HepG2 (cell line): ENCODE measurements around the gene KRTAP5-6. TPM values are rescaled to one million over a fixed set of nuclear protein-coding genes. Genes with fewer than 3 reads are reported as not detected.
A peak's percentile ranks its signal among the peaks of the same experiment; 100 is the strongest.

Source experiments
- ERF ChIP-seq: IDR thresholded peaks from 2 replicates; pipeline ENCODE4 v1.6.1; 2018; ENCODE audit warnings: missing biosample characterization, missing genetic modification reagents
- FOXJ3 ChIP-seq: sonication (generic); formaldehyde crosslinking; IDR thresholded peaks from 2 replicates; pipeline ENCODE4 v1.4.0; 2020; ENCODE audit warnings: missing genetic modification reagents, mild to moderate bottlenecking, borderline replicate concordance
- FOXO1 ChIP-seq: sonication (generic); formaldehyde crosslinking; IDR thresholded peaks from 2 replicates; pipeline ENCODE4 v1.4.0; 2020; ENCODE audit warnings: missing genetic modification reagents
- GABPB1 ChIP-seq: IDR thresholded peaks from 2 replicates; pipeline ENCODE4 v1.6.1; 2016; ENCODE audit warnings: mild to moderate bottlenecking, missing genetic modification reagents, moderate library complexity, missing compliant biosample characterization
- MEIS1 ChIP-seq: sonication (generic); formaldehyde crosslinking; IDR thresholded peaks from 2 replicates; pipeline ENCODE4 v1.9.0; 2021; ENCODE audit warnings: mild to moderate bottlenecking, missing genetic modification reagents, moderate library complexity, borderline replicate concordance
- NFAT5 ChIP-seq: sonication (generic); formaldehyde crosslinking; IDR thresholded peaks from 2 replicates; pipeline ENCODE4 v1.4.0; 2020; ENCODE audit warnings: missing genetic modification reagents
- PATZ1 ChIP-seq: sonication (generic); formaldehyde crosslinking; IDR thresholded peaks from 2 replicates; pipeline ENCODE4 v1.4.0; 2020; ENCODE audit warnings: missing genetic modification reagents
- POGZ ChIP-seq: sonication (generic); formaldehyde crosslinking; IDR thresholded peaks from 2 replicates; pipeline ENCODE4 v1.4.0; 2020; ENCODE audit warnings: mild to moderate bottlenecking, missing genetic modification reagents
- SOX13 ChIP-seq, 3 experiments: fragments of 450-650 bp in 1 of 3; sonication (generic) in 1 of 3; formaldehyde crosslinking in 1 of 3; IDR thresholded peaks in 2 of 3; conservative IDR thresholded peaks in 1 of 3; 2 replicates each; pipeline versions ENCODE4 v1.5.0 to v1.6.1; 2016 to 2020; ENCODE audit warnings: antibody characterized with exemption in 1 of 3, mild to moderate bottlenecking in 1 of 3, missing compliant biosample characterization in 1 of 3, missing genetic modification reagents in 1 of 3, moderate library complexity in 1 of 3
- TMF1 ChIP-seq: sonication (generic); formaldehyde crosslinking; IDR thresholded peaks from 2 replicates; pipeline ENCODE4 v1.8.1; 2022; ENCODE audit warnings: low read depth, missing genetic modification reagents
- TOE1 ChIP-seq: sonication (generic); formaldehyde crosslinking; IDR thresholded peaks from 2 replicates; pipeline ENCODE4 v1.4.0; 2020; ENCODE audit warnings: mild to moderate bottlenecking, missing genetic modification reagents
- ZBTB2 ChIP-seq: sonication (generic); formaldehyde crosslinking; IDR thresholded peaks from 2 replicates; pipeline ENCODE4 v1.8.0; 2022; ENCODE audit warnings: low read depth, missing genetic modification reagents
- ZC3H4 ChIP-seq: sonication (generic); formaldehyde crosslinking; IDR thresholded peaks from 2 replicates; pipeline ENCODE4 v1.4.0; 2020; ENCODE audit warnings: missing genetic modification reagents, borderline replicate concordance
- ZFP37 ChIP-seq: sonication (generic); formaldehyde crosslinking; IDR thresholded peaks from 2 replicates; pipeline ENCODE4 v1.4.0; 2020; ENCODE audit warnings: missing genetic modification reagents, borderline replicate concordance
- ZNF598 ChIP-seq: sonication (generic); formaldehyde crosslinking; IDR thresholded peaks from 2 replicates; pipeline ENCODE4 v1.5.1; 2020; ENCODE audit warnings: mild to moderate bottlenecking, missing genetic modification reagents, borderline replicate concordance
- ZNF768 ChIP-seq: sonication (generic); formaldehyde crosslinking; IDR thresholded peaks from 2 replicates; pipeline ENCODE4 v1.4.0; 2020; ENCODE audit warnings: missing genetic modification reagents
- polyA plus RNA-seq, 8 experiments: library from polyadenylated mRNA; depleted of rRNA in 3 of 8; stranded (reverse) in 7 of 8; unstranded in 1 of 8; fragments of >200 nt; fragmentation: Illumina TruSeq in 4 of 8; extraction: Trizol in 4 of 8; gene quantifications; 2 replicates each; pipeline versions ENCODE4 v1.2.1 to v1.2.3, GENCODE V29; 2011 to 2016; ENCODE audit warnings: low read depth in 4 of 8, missing spikeins in 1 of 8, mixed read lengths in 1 of 8; ENCODE audit not compliant: insufficient read depth in 1 of 8
- total RNA-seq, 5 experiments: library from RNA; depleted of rRNA; stranded (reverse); fragments of >200 nt; fragmentation: Illumina TruSeq; extraction: Trizol; gene quantifications; 2 replicates each; pipeline ENCODE4 v1.2.3, GENCODE V29; 2016; ENCODE audit warnings: low read depth in 1 of 5

The KRTAP5-6 gene
- total and polyA plus RNA-seq, 2 of the 13 experiments (the other 11 are each of a cell fraction or from before 2014, with no cell fraction given) = not detected

GRCh38 chr11:1689250-1690166 is 7.5 kb upstream of the KRTAP5-6 start (continued):
- TF ChIP-seq POGZ (CRISPR knock-in tag) = peak; percentile 65
- peak; percentile 94 for TF ChIP-seq PATZ1 (CRISPR knock-in tag)
- peak; percentile 92 for TF ChIP-seq ERF
- TF ChIP-seq ZNF768 (CRISPR knock-in tag) = peak; percentile 88
- TF ChIP-seq ZC3H4 (CRISPR knock-in tag) = peak; percentile 42; the same call in 1 of the 2 replicates
- TF ChIP-seq ZFP37 (CRISPR knock-in tag) = 0 out of 2 replicates have a peak, but pooled peaks have one; percentile 48
- peak; percentile 100 for TF ChIP-seq FOXO1 (CRISPR knock-in tag)
- 0 out of 2 replicates have a peak, but pooled peaks have one; percentile 29 for TF ChIP-seq NFAT5 (CRISPR knock-in tag)
- TF ChIP-seq FOXJ3 = peak; percentile 98
- TF ChIP-seq ZNF598 (CRISPR knock-in tag) = peak; percentile 41; the same call in 1 of the 2 replicates
- 0 out of 2 replicates have a peak, but pooled peaks have one; percentile 51 for TF ChIP-seq TOE1 (CRISPR knock-in tag)
- TF ChIP-seq MEIS1 (CRISPR knock-in tag) = peak; percentile 92; the same call in 1 of the 2 replicates
- peak; percentile 83 for TF ChIP-seq SOX13 (IDR thresholded peaks at IDR 0.05)
- TF ChIP-seq SOX13 (CRISPR knock-in tag; conservative IDR thresholded peaks at IDR 0.05 in 1 of 2, IDR thresholded peaks at IDR 0.05 in 1 of 2) = peak in 1 of 2 experiments; percentile 95; a peak in 2 of 4 replicates
- TF ChIP-seq GABPB1 (CRISPR knock-in tag) = peak; percentile 79
- peak; percentile 65; the same call in 1 of the 2 replicates for TF ChIP-seq TMF1 (CRISPR knock-in tag)
- 0 out of 2 replicates have a peak, but pooled peaks have one; percentile 53 for TF ChIP-seq ZBTB2 (CRISPR knock-in tag)
